Smooth muscle cell (in vitro differentiated cells): ENCODE measurements around the gene PTPN22. TPM values are rescaled to one million over a fixed set of nuclear protein-coding genes. Genes with fewer than 3 reads are reported as not detected.
A peak's percentile ranks its signal among the peaks of the same experiment; 100 is the strongest.
"Not testable (repeated sequence)": the region's sequence is repeated elsewhere in the genome, so short reads cannot be mapped to it uniquely, and the experiment has no call there.

Source experiments
- DNase-seq: peaks from one replicate; lab custom pipeline; 2025; ENCODE audit not compliant: unreplicated experiment; lab: John Stamatoyannopoulos, UW
- H2AFZ ChIP-seq: fragments of 200-600 bp; sonication (generic); 2 replicates; pipeline ENCODE4 v1.6.0; 2016; ENCODE audit warnings: antibody characterized with exemption, low read depth, mild to moderate bottlenecking
- H3F3A ChIP-seq: fragments of 200-600 bp; sonication (generic); 2 replicates; pipeline ENCODE4 v1.6.0; 2017; ENCODE audit warnings: antibody characterized with exemption, low read depth
- H3K27ac ChIP-seq: fragments of 200-600 bp; sonication (generic); 2 replicates; pipeline ENCODE4 v1.5.1; 2016; ENCODE audit warnings: low read depth, mild to moderate bottlenecking
- H3K27me3 ChIP-seq: fragments of 200-600 bp; sonication (generic); 2 replicates; pipeline ENCODE4 v1.6.1; 2016; ENCODE audit warnings: low read depth, mild to moderate bottlenecking
- H3K36me3 ChIP-seq: fragments of 200-600 bp; sonication (generic); 2 replicates; pipeline ENCODE4 v1.5.1; 2016; ENCODE audit warnings: low read depth
- H3K4me1 ChIP-seq: fragments of 200-600 bp; sonication (generic); 2 replicates; pipeline ENCODE4 v1.5.1; 2016; ENCODE audit warnings: low read depth
- H3K4me2 ChIP-seq: fragments of 200-600 bp; sonication (generic); 2 replicates; pipeline ENCODE4 v1.6.0; 2016; ENCODE audit warnings: mild to moderate bottlenecking
- H3K4me3 ChIP-seq: fragments of 200-600 bp; sonication (generic); 2 replicates; pipeline ENCODE4 v1.5.1; 2016; ENCODE audit warnings: mild to moderate bottlenecking
- H3K79me2 ChIP-seq: fragments of 200-600 bp; sonication (generic); 2 replicates; pipeline ENCODE4 v1.6.0; 2016; ENCODE audit warnings: low read depth, mild to moderate bottlenecking
- H3K9ac ChIP-seq: fragments of 200-600 bp; sonication (generic); 2 replicates; pipeline ENCODE4 v1.6.0; 2016; ENCODE audit warnings: low read depth
- H3K9me3 ChIP-seq: fragments of 200-600 bp; sonication (generic); replicated peaks from 2 replicates; pipeline ENCODE4 v1.5.1; 2016; ENCODE audit warnings: low read depth
- H4K20me1 ChIP-seq: fragments of 200-600 bp; sonication (generic); 2 replicates; pipeline ENCODE4 v1.6.0; 2016; ENCODE audit warnings: low read depth
- CTCF ChIP-seq: fragments of 200-600 bp; sonication (generic); IDR thresholded peaks from 2 replicates; pipeline ENCODE4 v1.5.1; 2017; ENCODE audit warnings: borderline replicate concordance, mild to moderate bottlenecking, antibody characterized with exemption; ENCODE audit not compliant: insufficient read depth, poor library complexity, severe bottlenecking
- WGBS: methylation state at CpG from one replicate; pipeline ENCODE4 v1.1.7; 2016; ENCODE audit warnings: low lambda C conversion rate; 5-methylcytosine and 5-hydroxymethylcytosine counted together
- polyA plus RNA-seq: library from polyadenylated mRNA; unstranded; fragments of >200 nt; fragmentation: Nextera tagmentation; extraction: Ambion mirVana; gene quantifications from 2 replicates; pipeline ENCODE4 v1.2.1, GENCODE V29; 2016
- total RNA-seq: library from RNA; depleted of rRNA; stranded (reverse); fragments of >200 nt; gene quantifications from 2 replicates; pipeline ENCODE4 v1.2.3, GENCODE V29; 2014

PTPN22 gene
- total and polyA plus RNA-seq, 2 experiments from 2014 or later, result not detected

- Histone ChIP-seq H3K9ac (no peak overlapping the region), H3K79me2 (no peaks in the 10 kb centered on the region), H4K20me1 (no peaks in the 10 kb centered on the region), H3K9me3 (no peaks in the 10 kb centered on the region), H2AFZ (peak overlapping the region; percentile 50), H3K27me3 (no peaks in the 10 kb centered on the region), H3K4me2 (no peak overlapping the region), H3K27ac (no peak overlapping the region), H3F3A (no peaks in the 10 kb centered on the region), H3K4me1 (no peaks in the 10 kb centered on the region), H3K4me3 (no peak overlapping the region), H3K36me3 (no peaks in the 10 kb centered on the region)
- WGBS, result 71% methylated on average over 4 of the region's 4 CpGs
- DNase-seq, result no peak
- TF ChIP-seq CTCF, result no peak
Measured at GRCh38 chr1:113855630-113856400, 15.7 kb downstream of the PTPN22 start.

- no peaks in the 10 kb centered on the region for H3F3A ChIP-seq
- 60% methylated on average over 1 of the region's 1 CpG for WGBS
Measured at GRCh38 chr1:113854234-113854633, 17.3 kb downstream of the PTPN22 start.

GRCh38 chr1:113852694-113853093 lies 18.8 kb downstream of the PTPN22 start:
- DNase-seq, H3K79me2 ChIP-seq, H3K4me2 ChIP-seq, H4K20me1 ChIP-seq, H3K4me3 ChIP-seq, H3F3A ChIP-seq, H3K4me1 ChIP-seq, H3K27me3 ChIP-seq, H3K27ac ChIP-seq, H3K36me3 ChIP-seq, H3K9ac ChIP-seq, H2AFZ ChIP-seq, H3K9me3 ChIP-seq: not testable (repeated sequence)
- WGBS, result 95% methylated on average over 6 of the region's 6 CpGs

More at GRCh38 chr1:113854234-113854633, 17.3 kb downstream of the PTPN22 start:
- H3K27ac ChIP-seq, result no peak overlapping the region
- H3K4me1 ChIP-seq, result no peaks in the 10 kb centered on the region
- no peaks in the 10 kb centered on the region for H3K9me3 ChIP-seq
- no peaks in the 10 kb centered on the region for H3K27me3 ChIP-seq
- H3K4me3 ChIP-seq, result no peak overlapping the region
- H2AFZ ChIP-seq, result no peak overlapping the region
- no peak overlapping the region for H3K4me2 ChIP-seq
- no peak for DNase-seq
- H3K79me2 ChIP-seq, result no peaks in the 10 kb centered on the region
- no peaks in the 10 kb centered on the region for H3K36me3 ChIP-seq
- no peaks in the 10 kb centered on the region for H4K20me1 ChIP-seq
- no peak overlapping the region for H3K9ac ChIP-seq
- no peak for TF ChIP-seq CTCF

- no peaks in the 10 kb centered on the region for H3K27me3 ChIP-seq
- H2AFZ ChIP-seq, result no peak overlapping the region
- H3K4me3 ChIP-seq, result no peak overlapping the region
- 70% methylated on average over 2 of the region's 3 CpGs for WGBS
- TF ChIP-seq CTCF, result no peak
- no peaks in the 10 kb centered on the region for H3K79me2 ChIP-seq
- no peak overlapping the region for H3K27ac ChIP-seq
- no peak overlapping the region for H3K4me2 ChIP-seq
- no peaks in the 10 kb centered on the region for H3F3A ChIP-seq
- no peaks in the 10 kb centered on the region for H4K20me1 ChIP-seq
- H3K9ac ChIP-seq, result no peak overlapping the region
- H3K9me3 ChIP-seq, result no peaks in the 10 kb centered on the region
- H3K4me1 ChIP-seq, result no peaks in the 10 kb centered on the region
- H3K36me3 ChIP-seq, result peaks cover 4% of the 10 kb centered on the region
- no peak for DNase-seq
Measured at GRCh38 chr1:113850127-113850796, 21.2 kb downstream of the PTPN22 start.
